Measurements from ENCODE around the gene KIF6. TPM values are rescaled to one million over a fixed set of nuclear protein-coding genes. Genes with fewer than 3 reads are reported as not detected.

KIF6 gene
- total and polyA plus RNA-seq, 2 of the 8 experiments (the other 6 are each of a cell fraction or from before 2014, with no cell fraction given): 0.53 to 0.65 TPM

DNA sequence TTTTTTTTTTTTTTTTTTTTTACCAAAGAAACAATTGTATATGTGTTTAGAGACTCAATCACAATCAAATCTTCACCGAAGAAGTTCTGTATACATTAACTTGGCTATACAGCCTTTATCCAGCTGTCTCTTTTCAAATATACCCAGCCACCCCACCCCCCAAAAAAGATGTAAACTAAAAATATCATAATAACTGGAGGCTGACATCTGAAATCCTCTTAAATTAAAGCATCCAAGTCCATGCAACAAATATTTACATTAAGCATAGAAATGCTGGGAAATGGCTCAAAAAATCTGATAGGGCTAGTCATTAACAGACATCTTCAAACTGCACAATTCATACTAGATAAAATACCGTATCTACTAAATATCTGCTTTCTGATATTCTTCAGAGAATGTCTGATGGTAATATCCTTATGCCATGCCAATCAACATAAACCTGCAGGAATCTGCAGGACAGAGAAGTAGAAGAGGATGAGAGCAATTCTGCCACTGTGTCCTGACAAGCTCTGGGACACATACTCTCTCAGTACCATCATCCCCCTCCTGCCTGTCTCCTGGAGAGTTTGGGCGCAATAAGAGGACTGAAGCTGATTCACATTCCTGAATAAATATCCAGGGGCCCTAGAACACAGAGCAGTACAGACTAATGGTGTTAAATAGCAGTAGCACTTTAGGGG is 152.4 kb downstream of the KIF6 start (continued):
- TF ChIP-seq, protein P1, sequence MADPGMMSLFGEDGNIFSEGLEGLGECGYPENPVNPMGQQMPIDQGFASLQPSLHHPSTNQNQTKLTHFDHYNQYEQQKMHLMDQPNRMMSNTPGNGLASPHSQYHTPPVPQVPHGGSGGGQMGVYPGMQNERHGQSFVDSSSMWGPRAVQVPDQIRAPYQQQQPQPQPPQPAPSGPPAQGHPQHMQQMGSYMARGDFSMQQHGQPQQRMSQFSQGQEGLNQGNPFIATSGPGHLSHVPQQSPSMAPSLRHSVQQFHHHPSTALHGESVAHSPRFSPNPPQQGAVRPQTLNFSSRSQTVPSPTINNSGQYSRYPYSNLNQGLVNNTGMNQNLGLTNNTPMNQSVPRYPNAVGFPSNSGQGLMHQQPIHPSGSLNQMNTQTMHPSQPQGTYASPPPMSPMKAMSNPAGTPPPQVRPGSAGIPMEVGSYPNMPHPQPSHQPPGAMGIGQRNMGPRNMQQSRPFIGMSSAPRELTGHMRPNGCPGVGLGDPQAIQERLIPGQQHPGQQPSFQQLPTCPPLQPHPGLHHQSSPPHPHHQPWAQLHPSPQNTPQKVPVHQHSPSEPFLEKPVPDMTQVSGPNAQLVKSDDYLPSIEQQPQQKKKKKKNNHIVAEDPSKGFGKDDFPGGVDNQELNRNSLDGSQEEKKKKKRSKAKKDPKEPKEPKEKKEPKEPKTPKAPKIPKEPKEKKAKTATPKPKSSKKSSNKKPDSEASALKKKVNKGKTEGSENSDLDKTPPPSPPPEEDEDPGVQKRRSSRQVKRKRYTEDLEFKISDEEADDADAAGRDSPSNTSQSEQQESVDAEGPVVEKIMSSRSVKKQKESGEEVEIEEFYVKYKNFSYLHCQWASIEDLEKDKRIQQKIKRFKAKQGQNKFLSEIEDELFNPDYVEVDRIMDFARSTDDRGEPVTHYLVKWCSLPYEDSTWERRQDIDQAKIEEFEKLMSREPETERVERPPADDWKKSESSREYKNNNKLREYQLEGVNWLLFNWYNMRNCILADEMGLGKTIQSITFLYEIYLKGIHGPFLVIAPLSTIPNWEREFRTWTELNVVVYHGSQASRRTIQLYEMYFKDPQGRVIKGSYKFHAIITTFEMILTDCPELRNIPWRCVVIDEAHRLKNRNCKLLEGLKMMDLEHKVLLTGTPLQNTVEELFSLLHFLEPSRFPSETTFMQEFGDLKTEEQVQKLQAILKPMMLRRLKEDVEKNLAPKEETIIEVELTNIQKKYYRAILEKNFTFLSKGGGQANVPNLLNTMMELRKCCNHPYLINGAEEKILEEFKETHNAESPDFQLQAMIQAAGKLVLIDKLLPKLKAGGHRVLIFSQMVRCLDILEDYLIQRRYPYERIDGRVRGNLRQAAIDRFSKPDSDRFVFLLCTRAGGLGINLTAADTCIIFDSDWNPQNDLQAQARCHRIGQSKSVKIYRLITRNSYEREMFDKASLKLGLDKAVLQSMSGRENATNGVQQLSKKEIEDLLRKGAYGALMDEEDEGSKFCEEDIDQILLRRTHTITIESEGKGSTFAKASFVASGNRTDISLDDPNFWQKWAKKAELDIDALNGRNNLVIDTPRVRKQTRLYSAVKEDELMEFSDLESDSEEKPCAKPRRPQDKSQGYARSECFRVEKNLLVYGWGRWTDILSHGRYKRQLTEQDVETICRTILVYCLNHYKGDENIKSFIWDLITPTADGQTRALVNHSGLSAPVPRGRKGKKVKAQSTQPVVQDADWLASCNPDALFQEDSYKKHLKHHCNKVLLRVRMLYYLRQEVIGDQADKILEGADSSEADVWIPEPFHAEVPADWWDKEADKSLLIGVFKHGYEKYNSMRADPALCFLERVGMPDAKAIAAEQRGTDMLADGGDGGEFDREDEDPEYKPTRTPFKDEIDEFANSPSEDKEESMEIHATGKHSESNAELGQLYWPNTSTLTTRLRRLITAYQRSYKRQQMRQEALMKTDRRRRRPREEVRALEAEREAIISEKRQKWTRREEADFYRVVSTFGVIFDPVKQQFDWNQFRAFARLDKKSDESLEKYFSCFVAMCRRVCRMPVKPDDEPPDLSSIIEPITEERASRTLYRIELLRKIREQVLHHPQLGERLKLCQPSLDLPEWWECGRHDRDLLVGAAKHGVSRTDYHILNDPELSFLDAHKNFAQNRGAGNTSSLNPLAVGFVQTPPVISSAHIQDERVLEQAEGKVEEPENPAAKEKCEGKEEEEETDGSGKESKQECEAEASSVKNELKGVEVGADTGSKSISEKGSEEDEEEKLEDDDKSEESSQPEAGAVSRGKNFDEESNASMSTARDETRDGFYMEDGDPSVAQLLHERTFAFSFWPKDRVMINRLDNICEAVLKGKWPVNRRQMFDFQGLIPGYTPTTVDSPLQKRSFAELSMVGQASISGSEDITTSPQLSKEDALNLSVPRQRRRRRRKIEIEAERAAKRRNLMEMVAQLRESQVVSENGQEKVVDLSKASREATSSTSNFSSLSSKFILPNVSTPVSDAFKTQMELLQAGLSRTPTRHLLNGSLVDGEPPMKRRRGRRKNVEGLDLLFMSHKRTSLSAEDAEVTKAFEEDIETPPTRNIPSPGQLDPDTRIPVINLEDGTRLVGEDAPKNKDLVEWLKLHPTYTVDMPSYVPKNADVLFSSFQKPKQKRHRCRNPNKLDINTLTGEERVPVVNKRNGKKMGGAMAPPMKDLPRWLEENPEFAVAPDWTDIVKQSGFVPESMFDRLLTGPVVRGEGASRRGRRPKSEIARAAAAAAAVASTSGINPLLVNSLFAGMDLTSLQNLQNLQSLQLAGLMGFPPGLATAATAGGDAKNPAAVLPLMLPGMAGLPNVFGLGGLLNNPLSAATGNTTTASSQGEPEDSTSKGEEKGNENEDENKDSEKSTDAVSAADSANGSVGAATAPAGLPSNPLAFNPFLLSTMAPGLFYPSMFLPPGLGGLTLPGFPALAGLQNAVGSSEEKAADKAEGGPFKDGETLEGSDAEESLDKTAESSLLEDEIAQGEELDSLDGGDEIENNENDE (IDR thresholded peaks at IDR 0.05; ENCODE audit: insufficient replicate concordance, low read length): no peak
- TF ChIP-seq RBBP5 (IDR thresholded peaks at IDR 0.05; ENCODE audit: borderline replicate concordance, low read depth, low read length) (no peak), PHF8 (conservative IDR thresholded peaks at IDR 0.05; ENCODE audit: low read depth, low read length) (no peak)
- TF ChIP-seq, protein P2, sequence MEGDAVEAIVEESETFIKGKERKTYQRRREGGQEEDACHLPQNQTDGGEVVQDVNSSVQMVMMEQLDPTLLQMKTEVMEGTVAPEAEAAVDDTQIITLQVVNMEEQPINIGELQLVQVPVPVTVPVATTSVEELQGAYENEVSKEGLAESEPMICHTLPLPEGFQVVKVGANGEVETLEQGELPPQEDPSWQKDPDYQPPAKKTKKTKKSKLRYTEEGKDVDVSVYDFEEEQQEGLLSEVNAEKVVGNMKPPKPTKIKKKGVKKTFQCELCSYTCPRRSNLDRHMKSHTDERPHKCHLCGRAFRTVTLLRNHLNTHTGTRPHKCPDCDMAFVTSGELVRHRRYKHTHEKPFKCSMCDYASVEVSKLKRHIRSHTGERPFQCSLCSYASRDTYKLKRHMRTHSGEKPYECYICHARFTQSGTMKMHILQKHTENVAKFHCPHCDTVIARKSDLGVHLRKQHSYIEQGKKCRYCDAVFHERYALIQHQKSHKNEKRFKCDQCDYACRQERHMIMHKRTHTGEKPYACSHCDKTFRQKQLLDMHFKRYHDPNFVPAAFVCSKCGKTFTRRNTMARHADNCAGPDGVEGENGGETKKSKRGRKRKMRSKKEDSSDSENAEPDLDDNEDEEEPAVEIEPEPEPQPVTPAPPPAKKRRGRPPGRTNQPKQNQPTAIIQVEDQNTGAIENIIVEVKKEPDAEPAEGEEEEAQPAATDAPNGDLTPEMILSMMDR (IDR thresholded peaks at IDR 0.05; ENCODE audit: control extremely low read depth in 1 of 3, insufficient read depth in 1 of 3, low read depth in 1 of 3, low read length in 3 of 3): no peak

Measured in H1 (cell line).